Measurements from ENCODE around the gene GPD2.

- TF ChIP-seq POLR2AphosphoS5 (IDR thresholded peaks at IDR 0.05; ENCODE audit: low read depth, low read length) (no peak), TAF1 (IDR thresholded peaks at IDR 0.05; ENCODE audit: borderline replicate concordance, low read depth, low read length) (no peak), POLR2A (IDR thresholded peaks at IDR 0.05; ENCODE audit: low read depth, low read length) (no peak)
Observed at GRCh38 chr2:156455361-156455975, 19.3 kb downstream of the GPD2 start.

Data from GM12892 (cell line).